ENCODE measurements around the gene ACSF3.

GRCh38 chr16:89189358-89190025, 95.8 kb downstream of the ACSF3 start:
- TF ChIP-seq CTCF (IDR thresholded peaks at IDR 0.05 in 4 of 5, conservative IDR thresholded peaks at IDR 0.05 in 1 of 5) (no peak), POLR2A (IDR thresholded peaks at IDR 0.05) (no peak)

All from gastrocnemius medialis (tissue), 4 donors.